Measurements from ENCODE around the gene REPS1.

REPS1 gene

DNA sequence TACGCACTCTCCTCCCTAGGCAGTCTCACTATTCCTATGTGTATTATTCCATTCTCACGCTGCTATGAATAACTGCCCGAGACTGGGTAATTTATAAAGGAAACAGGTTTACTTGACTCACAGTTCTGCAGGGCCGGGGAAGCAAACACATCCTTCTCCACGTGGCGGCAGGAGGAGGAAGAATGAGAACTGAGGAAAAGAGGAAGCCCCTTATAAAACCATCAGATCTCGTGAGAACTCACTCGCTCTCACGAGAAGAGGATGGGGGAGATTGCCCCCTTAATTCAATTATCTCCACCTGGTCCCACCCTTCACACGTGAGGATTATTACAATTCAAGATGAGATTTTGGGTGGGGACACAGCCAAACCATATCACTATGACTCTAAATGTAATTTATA, 130.3 kb downstream of the REPS1 start:
- Histone ChIP-seq H3K9ac (ENCODE audit: low read depth, low read length) (no peak overlapping the region), H3K36me3 (ENCODE audit: insufficient read depth, low read length) (no peaks in the 10 kb centered on the region), H3K9me3 (ENCODE audit: control insufficient read depth, insufficient read depth, low read length) (no peaks in the 10 kb centered on the region), H3K4me1 (ENCODE audit: insufficient read depth, low read length) (no peaks in the 10 kb centered on the region)

GRCh38 chr6:138856654-138857053, 131.4 kb downstream of the REPS1 start:
- H3K9ac ChIP-seq (ENCODE audit: low read depth, low read length): no peak overlapping the region
- no peaks in the 10 kb centered on the region for H3K4me1 ChIP-seq (ENCODE audit: insufficient read depth, low read length)
- H3K36me3 ChIP-seq (ENCODE audit: insufficient read depth, low read length): no peaks in the 10 kb centered on the region
- no peaks in the 10 kb centered on the region for H3K9me3 ChIP-seq (ENCODE audit: control insufficient read depth, insufficient read depth, low read length)
